HG03571 (cell line): ENCODE results near the gene DUS1L.

Experiments
- ATAC-seq: cut with Tn5 transposase; IDR thresholded peaks from one replicate; pipeline ENCODE4 v1.9.1; 2021; ENCODE audit not compliant: unreplicated experiment

The DUS1L gene

GRCh38 chr17:82077617-82078358 is 12.2 kb upstream of the DUS1L start:
- no peak for ATAC-seq

GRCh38 chr17:82076785-82077591 is 11.4 kb upstream of the DUS1L start:
- ATAC-seq = no peak

- ATAC-seq = no peak
These were observed 10.6 kb upstream of the DUS1L start for GRCh38 chr17:82076018-82076784.

GRCh38 chr17:82073446-82073845 is 7.8 kb upstream of the DUS1L start:
- ATAC-seq = no peak

GRCh38 chr17:82072827-82073226 is 7.2 kb upstream of the DUS1L start:
- ATAC-seq = no peak

- ATAC-seq = no peak
These were observed 5.0 kb upstream of the DUS1L start for GRCh38 chr17:82070611-82071010.

- ATAC-seq = no peak
These were observed 389 bp downstream of the DUS1L start for GRCh38 chr17:82065193-82065637.

- no peak for ATAC-seq
These were observed 991 bp downstream of the DUS1L start for GRCh38 chr17:82064433-82065192.

GRCh38 chr17:82063424-82064415 is 1.9 kb downstream of the DUS1L start:
- no peak for ATAC-seq

GRCh38 chr17:82062984-82063368 is 2.6 kb downstream of the DUS1L start:
- no peak for ATAC-seq

- no peak for ATAC-seq
These were observed 3.3 kb downstream of the DUS1L start for GRCh38 chr17:82062076-82062983.

- ATAC-seq = no peak
These were observed 4.3 kb downstream of the DUS1L start for GRCh38 chr17:82061047-82061925.

- ATAC-seq = no peak
These were observed 5.0 kb downstream of the DUS1L start for GRCh38 chr17:82060614-82061013.

- ATAC-seq = no peak
These were observed 5.6 kb downstream of the DUS1L start for GRCh38 chr17:82060001-82060380.

- no peak for ATAC-seq
These were observed 6.2 kb downstream of the DUS1L start for GRCh38 chr17:82059272-82060000.

- ATAC-seq = no peak
These were observed 6.8 kb downstream of the DUS1L start for GRCh38 chr17:82058855-82059249.

GRCh38 chr17:82058230-82058854 is 7.3 kb downstream of the DUS1L start:
- no peak for ATAC-seq
